Body of pancreas (tissue), 4 donors: ENCODE results near the gene REXO4.

ENCODE experiments used
- CTCF ChIP-seq, 7 experiments: fragments of 450-650 bp in 4 of 7; fragments of 200-600 bp in 3 of 7; sonication (generic) in 3 of 7; IDR thresholded peaks; one replicate each; pipeline ENCODE4 v1.5.1; 2016 to 2019; ENCODE audit warnings: antibody characterized with exemption in 7 of 7
- POLR2A ChIP-seq, 3 donors: fragments of 450-650 bp; IDR thresholded peaks; one replicate each; pipeline ENCODE4 v1.6.1; 2016; ENCODE audit warnings: antibody characterized with exemption in 3 of 3, mild to moderate bottlenecking in 2 of 3

- no peak for TF ChIP-seq CTCF (IDR thresholded peaks at IDR 0.05)
- no peak for TF ChIP-seq POLR2A (IDR thresholded peaks at IDR 0.05)
Observed at GRCh38 chr9:133400292-133400691, 17.5 kb downstream of the REXO4 start.
